ENCODE measurements around the gene ANKS1B.

The ANKS1B gene

DNA sequence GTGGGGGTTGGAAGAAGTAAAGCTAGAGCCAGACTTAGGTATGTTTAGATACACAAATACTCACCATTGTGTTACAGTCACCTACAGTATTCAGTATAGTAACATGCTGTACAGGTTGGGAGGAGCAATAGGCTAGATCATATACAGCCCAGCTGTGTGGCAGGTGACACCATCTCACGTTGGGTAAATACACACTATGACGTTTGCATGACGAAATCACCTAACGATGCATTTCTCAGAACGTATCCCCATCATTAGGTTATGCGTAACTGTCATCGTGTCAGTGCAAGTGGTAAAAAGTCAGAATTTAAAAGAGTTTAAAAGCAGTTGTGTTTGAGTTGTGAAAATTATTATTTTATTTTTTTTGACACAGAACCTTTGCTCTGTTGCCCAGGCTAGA is 1172.5 kb downstream of the ANKS1B start:
- no peak for DNase-seq (ENCODE audit: low spot score)

DNA sequence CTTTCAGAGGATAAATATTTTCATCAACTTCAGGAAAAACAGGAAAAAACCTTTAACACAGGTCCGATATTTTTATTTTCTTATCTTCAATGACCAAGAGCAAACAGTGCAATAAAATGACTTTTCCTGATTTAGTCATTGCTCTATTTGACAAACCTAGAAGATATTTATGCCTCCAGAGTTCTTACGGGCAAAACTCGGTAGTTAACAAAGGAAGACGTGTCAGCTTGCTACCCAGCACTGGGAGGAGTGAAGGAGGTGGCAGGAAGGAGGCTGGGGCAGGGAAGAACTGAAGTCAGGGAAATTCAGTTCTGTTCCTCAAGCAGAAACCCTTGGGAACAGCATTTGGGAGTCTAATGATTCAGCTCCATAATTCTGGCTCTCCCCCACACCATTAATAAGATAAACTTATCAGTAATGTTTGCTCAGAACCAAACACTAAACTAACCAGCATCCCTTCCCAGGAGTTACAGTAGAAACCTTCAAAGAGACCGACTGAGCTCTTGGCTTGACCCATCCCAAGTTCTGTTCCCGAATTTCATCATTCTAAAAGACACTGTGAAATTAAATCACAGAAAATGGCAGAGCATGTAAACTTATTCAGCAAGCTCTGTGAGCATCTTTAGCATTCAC is 1176.4 kb downstream of the ANKS1B start:
- DNase-seq (ENCODE audit: low spot score), result no peak

DNA sequence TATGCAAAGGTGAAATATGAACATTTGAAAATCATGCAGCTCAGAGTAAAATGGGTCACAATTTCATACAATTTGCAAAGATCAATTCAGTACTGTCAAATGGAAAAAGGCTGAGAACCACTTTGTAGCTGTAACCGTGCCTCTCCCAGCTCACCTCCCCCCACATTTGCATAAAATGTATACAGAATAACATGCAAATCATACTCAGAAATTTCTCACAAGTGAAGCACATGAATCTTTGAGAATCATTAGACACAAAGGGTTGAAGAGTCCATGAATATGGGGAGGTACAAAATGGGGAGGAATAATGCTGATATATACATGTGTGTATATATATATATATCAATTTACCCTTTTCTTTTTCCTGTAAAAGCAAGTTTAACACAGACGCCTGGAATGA is 1177.5 kb downstream of the ANKS1B start:
- DNase-seq (ENCODE audit: low spot score), result no peak

DNA sequence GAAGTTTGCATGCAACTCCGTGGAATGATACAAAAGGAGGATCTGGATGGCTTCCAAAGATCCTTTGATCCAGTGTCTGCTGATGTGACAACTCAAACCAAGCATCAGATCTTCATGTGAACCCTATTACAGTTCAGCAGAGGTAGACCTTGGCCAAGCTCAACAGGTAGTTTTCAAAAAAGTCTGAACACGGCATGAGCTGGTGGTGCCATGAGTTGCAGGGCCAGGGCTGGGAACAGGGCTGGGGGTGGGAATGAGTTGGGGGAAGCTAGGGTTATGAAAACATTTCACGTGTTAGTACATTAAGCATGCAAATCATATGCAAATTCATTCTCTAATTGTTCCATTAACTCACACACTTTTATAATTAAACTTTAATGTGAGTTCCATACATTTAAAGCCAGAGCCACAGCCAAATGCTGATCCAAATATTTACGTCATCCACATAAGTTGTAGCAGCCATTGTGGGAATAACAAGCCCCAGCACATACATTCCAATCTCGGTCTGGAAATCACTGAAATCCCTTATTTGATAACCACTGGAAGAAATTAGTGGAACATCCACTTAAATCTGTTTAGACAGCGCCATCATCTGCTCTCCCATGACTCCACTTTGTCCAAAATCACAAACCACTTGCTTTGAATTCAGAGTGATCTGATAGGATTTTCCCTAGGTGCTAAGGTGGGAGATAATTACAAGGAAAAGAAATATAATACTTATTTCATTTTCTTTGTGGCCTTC is 1181.1 kb downstream of the ANKS1B start:
- no peak for DNase-seq (ENCODE audit: low spot score)

DNA sequence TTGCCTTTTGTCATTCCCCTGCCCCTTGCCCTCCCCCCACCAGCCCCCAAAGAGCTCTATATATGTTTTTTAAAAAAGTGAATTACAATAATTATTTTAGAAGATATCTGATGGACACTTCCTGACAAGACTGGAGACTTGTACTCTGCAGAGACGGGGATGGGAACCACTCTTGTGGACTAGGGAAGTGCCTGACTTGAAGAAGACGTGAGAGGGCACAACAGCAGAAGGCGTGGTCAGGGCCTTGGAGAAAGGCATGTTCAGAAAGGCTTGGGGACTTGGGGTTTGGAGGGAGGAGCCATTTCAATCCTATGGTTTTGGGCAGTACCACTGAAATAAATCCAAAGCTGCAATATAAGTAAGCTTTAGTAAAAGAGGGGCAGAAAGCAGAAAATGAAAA is 1184.9 kb downstream of the ANKS1B start:
- DNase-seq (ENCODE audit: low spot score), result no peak

DNA sequence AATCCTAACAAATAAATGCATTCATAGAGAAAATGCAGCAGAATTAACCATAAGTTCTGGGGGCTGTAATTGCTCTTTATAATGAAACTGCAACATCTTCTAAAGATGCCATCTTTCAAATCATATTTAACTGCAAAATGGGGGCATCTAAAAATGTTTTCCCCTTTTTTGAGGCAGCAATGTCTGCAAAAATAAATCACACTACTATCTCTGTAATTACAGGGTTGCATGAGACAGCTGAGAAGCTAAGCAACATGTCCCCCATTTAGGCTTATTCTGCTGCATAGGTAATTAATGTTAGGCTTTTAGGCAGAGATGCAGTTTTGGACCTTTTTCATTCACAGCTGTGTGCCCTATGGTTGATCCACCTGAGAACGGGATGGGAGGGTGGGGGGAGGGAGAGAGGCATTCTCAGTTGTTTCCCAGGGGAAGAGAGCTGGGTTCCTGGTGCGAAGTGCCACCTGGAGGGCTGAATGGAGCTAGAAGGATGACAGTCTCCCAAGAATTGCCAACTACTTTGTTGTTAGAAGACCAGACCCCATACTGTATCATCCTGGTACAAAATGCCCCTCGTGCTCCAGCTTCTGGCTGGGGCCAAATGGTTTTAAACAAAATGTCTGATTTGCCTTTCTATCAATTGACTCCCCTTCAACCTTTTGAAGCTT is 1185.5 kb downstream of the ANKS1B start:
- no peak for DNase-seq (ENCODE audit: low spot score)

DNA sequence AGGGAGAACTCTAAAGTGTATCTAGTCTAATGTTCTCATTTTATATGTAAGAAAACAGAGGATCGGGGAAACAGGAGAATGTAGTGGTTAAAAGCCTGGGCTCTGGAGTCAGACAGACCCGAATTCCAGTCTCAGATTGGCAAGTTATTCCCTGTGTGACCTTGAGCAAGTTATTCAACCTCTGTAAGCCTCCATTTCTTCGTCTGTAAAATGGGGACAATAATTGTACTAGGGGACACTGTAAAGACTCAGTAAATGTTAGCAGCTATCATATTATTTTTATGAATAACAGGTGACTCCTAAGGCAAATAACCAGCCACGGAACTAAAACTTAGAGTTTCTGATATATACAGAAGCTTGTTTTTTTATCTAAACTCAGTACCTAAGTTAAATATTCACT is 1187.5 kb downstream of the ANKS1B start:
- no peak for DNase-seq (ENCODE audit: low spot score)

DNA sequence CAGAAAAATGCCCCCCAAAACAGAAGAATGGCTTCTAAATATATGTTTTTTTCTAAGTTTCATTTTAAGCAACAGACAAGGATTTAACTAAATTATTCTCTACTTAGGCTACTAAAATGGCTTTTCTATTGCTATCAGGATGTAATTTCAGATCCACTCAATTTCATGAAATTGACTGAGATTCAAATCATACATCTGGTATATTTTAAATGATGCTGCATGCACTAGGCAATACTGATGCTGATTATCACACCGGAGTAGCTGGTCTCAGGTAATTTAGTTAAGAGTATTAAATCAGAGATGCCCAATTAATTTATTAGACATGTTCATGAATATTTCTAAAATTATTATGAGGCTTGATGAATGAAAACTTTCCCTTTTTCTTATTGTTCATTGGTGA is 1188.0 kb downstream of the ANKS1B start:
- DNase-seq (ENCODE audit: low spot score), result no peak

DNA sequence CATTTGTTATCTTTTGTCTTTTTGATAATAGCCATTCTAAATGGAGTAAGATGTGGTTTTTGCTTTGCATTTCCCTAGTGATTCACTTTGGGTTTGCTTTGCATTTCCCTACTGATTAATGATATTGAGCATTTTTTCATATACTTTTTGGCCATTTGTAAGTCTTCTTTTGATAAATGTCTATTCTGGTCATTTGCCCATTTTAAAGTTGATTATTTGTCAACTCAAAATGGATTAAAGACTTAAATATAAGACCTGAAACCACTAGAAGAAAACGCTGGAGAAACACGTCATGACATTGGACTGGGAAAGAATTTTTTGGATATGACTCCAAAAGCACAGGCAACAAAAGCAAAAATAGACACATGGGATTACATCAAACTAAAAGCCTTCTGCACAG is 1191.6 kb downstream of the ANKS1B start:
- no peak for DNase-seq (ENCODE audit: low spot score)

DNA sequence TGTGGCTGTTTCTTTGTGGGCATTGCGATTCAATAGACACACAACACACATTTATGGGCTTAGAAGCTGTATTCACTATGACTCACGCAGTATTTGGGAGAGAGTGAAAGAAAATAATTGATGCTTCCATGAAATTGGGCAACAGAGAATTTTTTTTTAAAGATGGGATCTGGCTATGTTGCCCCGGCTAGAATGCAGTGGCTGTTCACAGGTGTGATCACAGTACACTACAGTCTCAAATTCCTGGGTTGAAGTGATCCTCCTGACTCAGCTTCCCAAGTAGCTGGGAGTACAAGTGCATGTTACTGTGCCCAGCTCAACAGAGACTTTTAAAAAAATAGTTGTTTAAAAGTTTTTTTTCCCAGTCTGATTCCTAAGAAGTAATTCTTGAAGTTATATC is 1193.3 kb downstream of the ANKS1B start:
- DNase-seq (ENCODE audit: low spot score), result no peak

DNA sequence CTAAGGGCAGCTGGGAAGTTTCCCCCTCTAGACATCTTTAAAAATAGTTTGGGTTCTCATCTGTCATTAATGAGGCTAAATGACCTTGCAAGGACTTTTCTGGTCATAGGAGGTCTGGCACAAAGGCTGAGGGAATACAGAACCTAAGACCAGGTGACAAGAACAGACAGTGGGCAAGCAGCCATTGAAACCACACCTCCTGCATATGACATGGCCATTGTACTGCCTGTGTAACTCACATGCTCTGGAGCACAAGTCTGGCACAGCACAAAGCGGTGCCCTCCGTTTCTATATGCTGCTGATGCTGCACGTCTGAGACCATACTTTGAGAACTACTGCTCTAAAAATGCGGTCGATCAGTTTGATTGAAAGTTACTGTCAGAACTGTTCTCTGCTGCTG is 1196.3 kb downstream of the ANKS1B start:
- DNase-seq (ENCODE audit: low spot score), result no peak

DNA sequence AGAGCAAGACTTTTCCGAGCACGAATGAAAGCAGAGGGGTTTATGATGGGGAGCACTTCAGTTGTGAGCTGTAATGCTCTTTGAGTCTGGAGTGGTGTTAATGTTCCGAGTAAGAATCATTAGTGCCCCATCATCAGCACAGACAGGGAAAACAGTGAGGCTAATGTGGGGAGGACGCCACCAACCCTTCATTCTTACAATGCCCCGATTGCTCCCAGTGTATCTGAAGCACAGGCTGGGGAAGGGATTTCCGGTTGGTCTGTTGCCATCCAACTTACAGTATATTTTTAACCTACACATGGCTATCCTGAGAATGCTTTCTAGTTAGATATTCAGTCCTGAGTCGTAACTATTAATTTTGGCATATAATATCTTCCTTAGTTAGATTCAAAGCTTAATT is 1198.1 kb downstream of the ANKS1B start:
- DNase-seq (ENCODE audit: low spot score), result no peak

DNA sequence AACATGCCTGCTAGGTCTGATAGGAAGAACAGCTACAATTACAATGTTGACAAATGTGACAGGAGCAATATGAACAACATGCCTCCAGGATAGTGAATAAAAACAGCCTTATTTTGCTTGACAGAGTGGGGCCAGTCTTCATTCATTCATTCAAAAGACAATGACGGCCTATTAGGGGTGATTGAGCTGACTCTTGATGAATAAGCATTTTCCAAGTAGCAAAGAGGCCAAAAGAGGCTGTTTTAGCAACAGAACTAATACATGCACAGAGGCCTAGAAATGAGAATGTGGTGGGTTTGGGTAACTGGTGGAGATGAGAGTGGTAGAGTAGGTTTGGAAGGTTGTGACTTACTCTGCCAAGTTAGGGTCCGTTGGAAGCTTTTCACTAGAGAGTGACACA is 1201.3 kb downstream of the ANKS1B start:
- no peak for DNase-seq (ENCODE audit: low spot score)

DNA sequence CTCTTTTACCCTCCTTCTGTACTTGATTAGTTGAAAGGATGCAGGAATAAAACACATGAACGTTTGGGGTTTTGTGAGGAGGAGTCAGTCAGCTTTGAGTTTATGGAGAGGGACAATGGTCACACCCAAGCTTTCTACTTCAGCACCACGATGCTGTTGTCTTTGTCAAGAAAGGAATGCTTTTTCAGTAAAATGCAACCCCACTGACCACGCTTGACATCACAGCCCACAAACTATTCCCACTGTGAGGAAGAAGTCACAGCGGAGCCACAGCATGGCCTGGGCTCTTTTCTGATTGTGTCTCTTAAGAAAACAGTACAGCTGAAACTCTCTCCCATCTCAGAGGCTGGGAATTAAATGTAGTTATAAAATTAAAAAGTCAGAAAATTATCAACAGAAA is 1204.5 kb downstream of the ANKS1B start:
- no peak for DNase-seq (ENCODE audit: low spot score)

DNA sequence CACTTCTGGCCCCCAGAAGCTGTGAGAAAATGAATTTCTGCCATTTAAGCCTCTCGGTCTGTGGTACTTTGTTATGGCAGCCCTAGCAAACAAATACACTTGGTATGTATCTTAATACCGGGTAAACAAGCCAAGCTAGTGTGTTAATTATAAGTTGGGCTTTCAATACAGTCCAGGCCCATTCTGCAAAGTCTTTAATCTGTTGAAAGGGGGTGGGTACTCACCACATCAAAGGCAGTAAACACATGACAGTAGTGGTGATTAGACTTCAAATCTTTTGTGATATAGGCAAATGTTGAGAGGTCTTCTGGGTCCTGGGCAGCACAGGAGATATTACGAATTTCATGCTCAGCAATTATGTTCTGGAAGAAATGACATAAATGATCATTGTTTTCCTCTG is 1211.9 kb downstream of the ANKS1B start:
- DNase-seq (ENCODE audit: low spot score), result no peak

DNA sequence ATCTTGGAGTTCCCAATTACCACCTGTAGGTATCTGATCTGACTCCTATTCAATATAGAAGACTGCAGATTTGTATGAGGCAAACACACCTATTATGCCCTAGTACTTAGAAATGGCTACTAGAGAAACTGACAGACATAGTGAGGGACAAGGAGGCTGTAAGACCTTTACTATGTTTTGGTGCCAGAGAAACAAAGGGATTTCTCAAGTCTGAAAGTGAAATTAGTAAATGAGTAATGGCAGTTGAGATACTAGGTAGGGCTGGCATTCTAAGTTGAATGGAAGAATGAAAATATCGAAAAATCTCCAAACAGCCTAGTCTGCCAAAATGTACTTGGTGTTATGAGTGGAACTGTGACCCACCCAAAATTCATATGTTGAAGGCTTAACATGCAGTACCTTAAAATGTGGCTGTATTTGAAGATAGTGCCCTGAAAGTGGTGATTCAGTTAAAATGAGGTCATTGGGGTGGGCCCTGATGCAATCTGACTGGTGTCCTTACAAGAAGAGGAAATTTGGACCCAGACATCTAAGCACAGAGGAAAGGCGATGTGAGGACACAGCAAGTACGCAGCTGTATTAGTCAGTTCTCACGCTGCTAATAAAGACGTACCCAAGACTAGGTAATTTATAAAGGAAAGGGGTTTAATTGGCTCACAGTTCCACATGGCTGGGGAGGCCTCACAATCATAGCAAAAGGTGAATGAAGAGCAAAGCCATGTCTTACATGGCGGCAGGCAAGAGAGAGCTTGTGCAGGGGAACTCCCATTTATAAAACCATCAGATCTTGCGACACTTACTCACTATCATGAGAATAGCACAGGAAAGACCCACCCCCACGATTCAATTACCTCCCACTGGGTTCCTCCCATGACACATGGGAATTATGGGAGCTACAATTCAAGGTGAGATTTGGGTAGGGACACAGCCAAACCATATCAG is 1212.7 kb downstream of the ANKS1B start:
- DNase-seq (ENCODE audit: low spot score), result no peak

DNA sequence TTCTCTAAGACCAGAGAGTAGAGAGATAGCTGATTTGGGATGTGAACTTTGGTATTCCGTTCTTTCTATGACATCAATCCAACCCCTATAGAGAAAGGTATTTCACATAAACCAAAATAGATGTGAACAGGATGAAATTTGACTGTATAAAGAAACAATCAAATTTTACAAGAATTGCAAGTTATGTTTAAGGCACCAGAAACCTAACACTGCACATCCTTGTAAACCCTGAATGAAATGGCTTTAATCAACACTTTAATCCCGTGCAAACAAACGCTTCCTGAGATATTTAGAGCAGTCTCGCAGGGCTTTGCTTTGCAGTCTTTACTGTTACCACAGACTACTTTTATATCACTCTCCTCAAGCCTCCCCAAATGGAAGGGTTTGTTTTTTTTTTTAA is 1214.5 kb downstream of the ANKS1B start:
- no peak for DNase-seq (ENCODE audit: low spot score)

DNA sequence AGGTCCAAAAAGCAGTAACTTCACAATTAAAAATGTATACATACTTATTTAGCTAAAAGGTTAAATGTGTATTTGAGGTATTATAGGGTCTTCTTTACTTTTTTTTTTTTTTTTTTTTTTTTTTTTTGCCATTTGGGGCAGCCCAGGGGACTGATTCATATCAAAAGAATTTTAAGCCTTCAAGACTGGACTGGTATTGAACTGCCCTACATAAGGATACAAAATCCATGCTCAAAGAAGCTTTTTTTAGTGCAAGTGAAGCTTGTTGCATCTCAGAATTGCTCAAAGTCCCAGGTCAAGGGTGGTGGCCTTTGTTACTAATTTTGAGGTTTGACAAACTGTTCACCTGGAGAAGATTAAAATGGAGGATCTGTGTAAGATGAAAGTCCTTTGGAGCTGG is 1215.7 kb downstream of the ANKS1B start:
- DNase-seq (ENCODE audit: low spot score), result no peak

DNA sequence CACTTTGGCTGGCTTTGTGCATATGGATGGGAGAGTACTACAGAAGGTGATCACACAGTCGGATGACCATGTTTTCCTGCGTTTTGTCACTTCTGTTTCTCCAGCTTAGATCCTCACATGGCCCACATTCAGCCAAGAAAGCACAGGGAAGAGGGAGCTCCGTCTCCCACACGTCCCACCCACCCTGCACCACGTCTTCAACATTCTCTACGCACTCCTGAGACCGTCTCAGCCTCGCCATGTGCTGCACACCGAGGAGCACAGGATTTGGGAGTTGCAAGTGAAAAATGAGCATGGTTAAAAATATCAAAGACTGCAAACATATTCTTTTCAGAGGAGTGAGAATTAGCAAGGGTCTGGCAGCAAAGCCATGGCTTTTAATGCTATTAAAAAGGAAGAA is 1217.5 kb downstream of the ANKS1B start:
- no peak for DNase-seq (ENCODE audit: low spot score)

DNA sequence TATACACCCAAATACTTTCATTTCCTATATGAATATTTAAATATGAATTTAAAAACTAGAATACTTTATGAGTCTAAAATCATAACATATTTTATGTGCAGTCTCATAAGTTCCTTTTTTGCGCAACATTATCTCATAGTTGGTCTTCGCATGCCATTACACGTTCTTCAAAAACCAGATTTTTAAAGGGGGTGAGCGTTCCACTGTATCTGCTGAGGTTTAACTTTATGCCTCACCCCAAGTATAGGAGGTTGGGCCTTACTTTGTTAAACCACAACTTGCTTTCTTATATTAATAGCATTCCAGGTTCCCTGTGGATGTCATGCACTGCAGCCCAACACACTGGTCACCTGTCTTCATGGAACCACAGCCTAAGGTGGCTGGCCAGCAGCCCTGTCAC is 1221.1 kb downstream of the ANKS1B start:
- no peak for DNase-seq (ENCODE audit: low spot score)

DNA sequence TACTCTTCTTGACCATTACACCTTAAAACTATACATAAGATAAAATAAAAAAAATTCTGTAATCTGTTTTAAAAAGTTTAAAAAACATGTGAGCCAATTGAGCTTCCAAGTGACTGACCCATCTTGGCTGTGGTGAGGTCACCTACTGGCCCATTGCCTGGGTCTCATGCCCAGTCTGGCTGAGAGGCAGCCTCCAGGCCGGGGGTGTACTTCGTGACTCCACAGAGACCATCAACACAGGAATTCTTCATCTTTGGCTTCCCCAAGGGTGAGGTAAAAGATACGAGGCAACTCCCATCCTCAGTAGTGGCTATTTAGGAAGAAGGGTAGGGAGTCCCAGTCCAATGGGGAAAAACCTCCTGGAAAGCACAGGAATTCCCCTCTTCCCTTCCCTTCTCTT is 1226.4 kb downstream of the ANKS1B start:
- no peak for DNase-seq (ENCODE audit: low spot score)

DNA sequence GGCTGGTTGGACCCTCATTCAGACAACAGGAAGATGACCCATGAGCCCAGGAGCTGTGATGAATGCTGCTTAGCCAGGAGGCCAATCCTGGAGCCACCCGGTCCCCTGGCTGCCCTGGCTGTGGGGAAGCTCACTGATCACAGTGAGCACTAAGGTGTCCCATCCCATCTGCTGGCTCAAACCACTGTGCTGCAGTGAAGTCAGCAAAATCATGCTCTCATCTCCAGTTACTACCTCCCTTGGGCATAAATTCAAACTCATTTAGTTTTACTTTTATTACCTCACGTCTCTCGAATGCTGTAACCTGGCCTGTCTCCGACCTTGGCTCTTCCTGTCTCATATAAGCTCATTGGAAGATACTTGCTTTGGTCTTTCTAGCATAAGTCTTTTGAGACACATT is 1227.3 kb downstream of the ANKS1B start:
- DNase-seq (ENCODE audit: low spot score), result no peak

Data from CD4-positive, alpha-beta T cell treated with Interleukin-15 for 4 hours (primary cell).